HG03565 (cell line): ENCODE measurements around the gene TEC.
"Not testable (repeated sequence)": the region's sequence is repeated elsewhere in the genome, so short reads cannot be mapped to it uniquely, and the experiment has no call there.

Source experiments
- ATAC-seq: cut with Tn5 transposase; IDR thresholded peaks from one replicate; pipeline ENCODE4 v1.9.1; 2021; ENCODE audit warnings: mild to moderate bottlenecking, moderate library complexity; ENCODE audit not compliant: unreplicated experiment

The TEC gene

DNA sequence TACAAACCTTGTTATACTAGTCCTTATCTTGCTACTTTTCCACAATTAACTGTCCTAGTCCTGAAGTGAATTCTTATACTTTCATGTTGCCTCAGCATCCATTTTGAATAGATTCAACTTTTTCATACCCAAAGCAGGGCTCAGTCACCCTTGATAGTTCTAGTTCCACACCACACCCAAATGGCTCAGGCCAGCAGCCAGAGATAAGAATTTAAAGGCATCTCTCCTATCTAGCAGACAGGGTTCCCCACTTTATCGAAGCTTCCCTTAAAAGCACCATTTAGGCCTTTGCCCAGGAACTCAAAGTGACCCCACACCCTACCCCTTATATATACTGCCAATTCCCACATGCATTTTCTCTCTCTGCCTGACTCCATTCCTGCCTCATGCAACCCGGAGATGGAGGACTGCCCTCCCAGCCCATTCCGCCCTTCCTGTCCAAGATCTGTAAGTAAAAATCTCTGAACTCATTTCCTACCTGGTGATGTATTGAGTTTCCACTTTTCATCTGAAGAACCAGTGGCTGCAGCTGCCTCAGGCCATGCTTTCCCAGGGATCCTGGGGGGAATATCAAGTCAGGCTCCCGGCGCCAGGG is 71.9 kb downstream of the TEC start:
- ATAC-seq: no peak

DNA sequence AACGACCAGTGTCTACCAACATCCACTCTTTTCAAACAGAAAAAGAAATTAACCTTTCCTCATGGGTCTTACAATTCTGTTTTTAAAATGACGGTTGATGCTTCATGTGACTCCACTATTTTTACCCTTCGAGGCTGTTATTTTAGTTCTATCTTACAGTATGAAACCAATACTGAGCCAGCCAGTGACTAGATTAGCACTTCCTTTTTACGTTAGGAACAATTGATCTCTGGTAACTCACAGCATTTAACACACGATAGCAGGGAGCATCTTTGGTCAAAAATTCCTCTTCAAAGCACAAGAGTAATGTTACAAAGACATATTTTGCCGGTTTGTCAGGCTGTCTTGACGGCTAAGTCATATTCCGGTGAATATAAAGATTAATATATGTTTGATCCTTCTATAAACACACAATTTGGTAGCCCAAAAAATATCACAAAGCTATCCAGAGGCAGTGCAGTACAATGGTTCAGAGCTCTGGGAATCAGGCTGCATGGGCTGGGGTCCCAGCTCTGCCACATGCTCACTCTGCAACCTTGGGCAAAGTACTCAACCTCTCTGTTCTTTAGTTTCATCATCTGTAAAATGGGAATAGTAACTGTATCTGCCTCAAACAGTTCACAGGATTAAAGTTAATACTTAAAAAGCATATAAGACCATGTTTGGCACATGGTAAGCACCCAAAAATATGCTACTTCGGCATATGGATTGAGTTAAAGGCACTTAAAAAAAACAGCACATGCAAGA is 72.7 kb downstream of the TEC start:
- peak; percentile 64 for ATAC-seq

DNA sequence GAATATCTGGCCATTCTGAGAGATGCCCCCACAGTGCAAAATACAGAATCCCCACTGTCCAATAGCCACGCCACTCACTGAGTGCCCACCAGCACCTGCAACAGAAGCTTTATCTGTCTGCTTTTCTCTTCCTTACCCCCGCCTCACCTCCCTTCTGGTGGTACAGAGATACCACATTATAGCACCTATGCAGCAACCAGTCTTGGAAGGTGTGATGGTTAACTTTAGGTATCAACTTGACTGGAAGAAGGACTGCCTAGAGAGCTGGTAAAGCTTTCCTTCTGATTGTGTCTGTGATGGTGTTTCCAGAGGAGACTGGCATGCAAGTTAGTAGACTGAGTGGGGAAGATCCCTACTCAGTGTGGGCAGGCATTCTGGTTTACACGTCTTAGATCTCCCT is 73.8 kb downstream of the TEC start:
- ATAC-seq: no peak

DNA sequence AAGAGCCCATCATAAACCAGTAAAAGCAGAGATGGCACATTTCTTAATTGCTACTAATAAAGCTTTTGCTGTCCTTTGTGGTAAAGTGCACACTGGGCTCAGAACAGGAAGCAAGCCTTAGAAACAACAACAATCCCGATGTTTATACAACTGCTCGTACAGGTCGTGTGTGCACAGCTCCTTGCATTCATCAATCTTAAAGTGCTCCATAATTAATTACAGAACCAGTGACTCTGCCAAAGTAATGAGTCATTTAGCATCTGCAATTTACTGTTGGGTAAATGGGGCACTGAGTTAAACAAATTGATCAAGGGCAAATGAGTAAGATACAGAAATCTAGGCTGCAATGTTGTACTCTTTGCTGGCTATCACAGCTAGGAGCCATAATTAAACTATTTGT is 74.3 kb downstream of the TEC start:
- ATAC-seq: no peak

DNA sequence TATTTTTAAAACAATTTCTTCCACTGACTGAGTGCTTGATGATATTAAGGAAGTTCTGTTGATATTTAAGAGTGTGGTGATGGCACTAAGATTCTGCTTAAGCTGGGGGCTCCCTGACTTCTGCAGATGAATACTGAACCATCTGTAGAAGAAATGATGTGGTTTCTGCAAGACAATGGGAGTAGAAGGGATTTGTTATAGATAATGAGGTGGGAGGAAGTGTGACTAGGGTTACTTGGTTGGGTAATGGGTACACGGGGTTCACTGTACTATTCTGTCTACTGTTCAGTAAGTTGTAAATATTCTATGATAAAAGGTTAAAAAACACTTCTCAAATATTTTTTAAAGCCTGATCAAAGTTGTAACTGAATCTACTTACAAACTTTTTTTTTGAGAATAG is 74.7 kb downstream of the TEC start:
- ATAC-seq: no peak

DNA sequence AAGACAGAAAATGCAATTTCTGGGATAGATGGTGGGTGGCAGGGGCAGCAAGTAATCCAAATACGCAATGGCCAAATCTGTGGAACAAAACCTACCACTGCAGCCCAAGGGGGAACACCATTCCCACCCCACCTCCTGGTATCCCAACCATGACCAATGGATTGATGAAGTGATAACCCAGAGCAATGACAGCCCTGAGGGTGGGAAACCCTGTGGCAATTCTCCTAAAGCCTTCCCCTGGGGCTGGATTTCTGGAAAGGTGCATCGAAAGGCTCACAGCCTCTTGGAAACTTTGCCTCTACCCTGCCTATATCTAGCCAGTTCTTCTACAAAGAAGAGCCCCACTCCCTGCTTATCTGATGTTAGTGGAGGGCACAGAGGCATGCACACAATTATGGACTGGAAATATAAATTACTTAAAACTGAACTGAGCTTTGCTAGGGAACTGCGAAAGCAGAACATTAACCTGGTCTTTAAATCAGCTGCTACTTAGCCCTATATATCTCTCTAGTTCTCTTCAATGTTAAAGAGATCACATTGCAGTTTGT is 75.6 kb downstream of the TEC start:
- ATAC-seq: no peak

DNA sequence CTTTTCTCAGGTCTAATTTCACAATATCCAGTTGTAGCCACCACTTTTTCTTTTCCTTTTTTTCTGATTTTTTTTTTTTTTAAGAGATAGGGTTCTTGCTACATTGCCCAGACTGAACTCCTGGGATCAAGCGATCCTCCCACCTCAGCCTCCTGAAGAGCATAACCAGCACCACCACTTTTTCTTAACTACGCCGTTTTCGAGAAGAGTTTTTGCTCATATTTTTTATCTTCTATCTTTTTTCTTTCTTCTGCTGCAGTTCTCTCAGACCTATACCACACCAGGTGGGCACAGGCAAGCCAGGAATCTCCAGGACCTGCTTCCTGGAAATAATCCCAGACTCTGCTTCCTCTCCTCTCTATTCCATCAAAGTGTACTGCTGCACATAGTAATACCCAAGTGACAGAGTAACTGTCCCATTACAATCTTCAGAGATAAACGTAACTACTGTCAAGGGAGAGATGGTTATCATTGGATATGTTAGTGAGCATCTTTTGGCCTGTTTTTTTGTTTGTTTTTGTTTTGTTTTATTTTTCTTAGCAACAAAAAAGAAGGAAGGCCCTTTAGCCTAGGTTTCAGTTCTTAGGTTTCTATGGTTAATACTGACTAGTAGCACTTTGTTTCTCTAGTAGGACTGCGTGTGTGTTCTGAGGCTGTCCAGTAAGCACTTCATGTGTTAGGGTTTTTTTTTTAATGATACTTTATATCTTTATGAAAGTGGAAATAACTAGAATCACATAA is 76.4 kb downstream of the TEC start:
- no peak for ATAC-seq

DNA sequence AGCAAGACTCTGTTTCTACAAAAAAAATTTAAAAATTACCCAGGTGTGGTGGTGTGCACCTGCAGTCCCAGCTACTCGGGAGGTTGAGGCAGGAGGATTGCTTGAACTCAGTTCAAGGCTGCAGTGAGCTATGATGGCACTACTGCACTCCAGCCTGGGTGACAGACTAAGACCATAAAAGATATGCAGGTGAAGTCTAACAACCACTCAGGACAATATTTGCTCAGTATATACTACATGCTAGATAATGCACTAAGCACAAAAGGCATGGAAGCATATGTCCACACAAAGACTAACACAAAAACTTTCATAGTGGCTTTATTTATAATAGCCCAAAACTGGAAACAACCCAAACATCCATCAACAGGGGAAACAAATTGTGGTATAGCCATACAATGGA is 77.9 kb downstream of the TEC start:
- ATAC-seq: no peak

DNA sequence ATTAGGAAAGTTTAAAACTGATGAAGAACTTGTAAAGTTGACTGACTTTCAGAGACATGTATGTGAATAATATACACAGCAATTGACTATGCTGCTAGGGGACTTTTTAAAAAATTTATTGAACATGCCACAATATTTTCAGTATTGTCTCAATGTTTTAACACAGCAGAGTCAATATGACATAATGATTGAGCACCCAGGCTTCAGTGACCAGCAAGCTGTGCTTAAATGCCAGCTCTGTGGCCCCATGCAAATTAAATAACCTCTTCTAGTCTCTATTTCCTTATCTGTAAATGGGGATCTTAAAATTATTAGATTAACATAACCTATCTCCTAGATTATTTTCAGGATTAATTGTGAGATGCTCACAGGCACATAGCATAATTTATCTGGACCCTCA is 78.8 kb downstream of the TEC start:
- peak; percentile 43 for ATAC-seq

DNA sequence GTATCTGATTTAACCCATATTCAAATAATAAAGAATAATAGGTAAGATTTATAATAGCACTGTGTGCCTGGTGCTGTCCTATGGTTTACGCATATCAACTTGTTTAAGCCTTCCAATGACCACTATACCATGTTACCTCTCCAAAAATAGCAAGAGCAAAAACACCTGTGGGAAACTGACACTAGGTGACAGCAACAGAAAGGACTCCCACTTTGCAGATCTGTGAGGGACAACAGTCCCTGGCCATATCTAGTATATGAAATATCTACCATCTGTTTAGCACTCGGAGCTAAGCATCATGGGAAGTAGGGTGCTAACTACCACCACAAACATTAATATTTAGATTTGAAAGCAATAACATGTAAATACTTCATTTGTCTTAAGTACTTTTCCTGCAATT is 79.9 kb downstream of the TEC start:
- no peak for ATAC-seq

DNA sequence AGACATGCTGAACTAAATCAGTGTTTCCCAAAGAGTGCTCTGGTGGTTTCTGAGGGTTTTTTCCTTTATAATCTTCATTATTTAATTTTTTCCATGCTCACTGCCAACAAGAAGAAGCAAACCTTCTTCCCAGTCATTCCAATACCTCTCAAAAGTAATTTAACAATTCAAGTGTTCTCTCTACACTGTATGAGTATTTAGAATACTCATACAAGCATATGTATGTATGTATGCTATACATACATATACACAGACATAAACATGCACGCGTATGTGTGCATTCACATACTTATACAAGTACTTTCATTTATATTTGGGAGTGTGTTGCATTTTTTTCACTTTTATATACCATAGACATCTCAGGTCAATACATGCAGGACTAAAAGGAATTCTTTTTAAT is 81.2 kb downstream of the TEC start:
- no peak for ATAC-seq

DNA sequence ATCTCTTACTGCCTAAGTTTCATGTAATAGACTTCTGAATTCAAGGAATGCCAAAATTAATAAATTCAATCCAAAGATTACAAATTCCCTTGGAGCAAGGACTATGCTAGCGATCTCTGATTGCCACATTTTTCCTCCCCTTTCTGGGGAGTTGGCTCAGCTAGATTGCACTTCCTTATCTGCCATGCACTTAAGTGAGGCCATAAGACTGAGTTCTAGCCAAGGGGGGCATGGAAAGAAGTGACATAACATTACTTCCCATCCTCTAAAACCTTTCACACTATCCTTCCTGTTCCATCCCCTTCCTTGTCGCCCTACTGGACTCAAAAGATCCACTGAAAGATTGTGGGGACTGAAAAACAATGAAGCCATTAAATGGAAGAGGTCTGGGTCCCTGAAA is 81.8 kb downstream of the TEC start:
- ATAC-seq: no peak

DNA sequence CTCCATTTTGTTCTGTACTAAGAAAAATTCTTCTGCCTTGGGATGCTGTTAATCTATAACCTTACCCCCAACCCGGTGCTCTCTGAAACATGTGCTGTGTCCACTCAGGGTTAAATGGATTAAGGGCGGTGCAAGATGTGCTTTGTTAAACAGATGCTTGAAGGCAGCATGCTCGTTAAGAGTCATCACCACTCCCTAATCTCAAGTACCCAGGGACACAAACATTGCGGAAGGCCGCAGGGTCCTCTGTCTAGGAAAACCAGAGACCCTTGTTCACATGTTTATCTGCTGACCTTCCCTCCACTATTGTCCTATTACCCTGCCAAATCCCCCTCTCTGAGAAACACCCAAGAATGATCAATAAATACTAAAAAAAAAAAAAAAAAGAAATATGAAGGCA is 82.6 kb downstream of the TEC start:
- not testable (repeated sequence) for ATAC-seq

DNA sequence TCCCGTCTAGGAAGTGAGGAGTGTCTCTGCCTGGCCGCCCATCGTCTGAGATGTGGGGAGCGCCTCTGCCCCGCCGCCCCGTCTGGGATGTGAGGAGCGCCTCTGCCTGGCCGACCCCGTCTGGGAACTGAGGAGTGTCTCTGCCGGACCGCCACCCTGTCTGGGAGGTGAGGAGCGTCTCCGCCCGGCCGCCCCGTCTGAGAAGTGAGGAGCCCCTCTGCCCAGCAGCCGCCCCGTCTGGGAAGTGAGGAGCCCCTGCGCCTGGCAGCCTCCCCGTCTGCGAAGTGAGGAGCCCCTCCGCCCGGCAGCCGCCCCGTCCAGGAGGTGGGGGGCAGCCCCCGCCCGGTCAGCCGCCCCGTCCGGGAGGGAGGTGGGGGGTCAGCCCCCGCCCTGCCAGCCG is 83.2 kb downstream of the TEC start:
- ATAC-seq: not testable (repeated sequence)

DNA sequence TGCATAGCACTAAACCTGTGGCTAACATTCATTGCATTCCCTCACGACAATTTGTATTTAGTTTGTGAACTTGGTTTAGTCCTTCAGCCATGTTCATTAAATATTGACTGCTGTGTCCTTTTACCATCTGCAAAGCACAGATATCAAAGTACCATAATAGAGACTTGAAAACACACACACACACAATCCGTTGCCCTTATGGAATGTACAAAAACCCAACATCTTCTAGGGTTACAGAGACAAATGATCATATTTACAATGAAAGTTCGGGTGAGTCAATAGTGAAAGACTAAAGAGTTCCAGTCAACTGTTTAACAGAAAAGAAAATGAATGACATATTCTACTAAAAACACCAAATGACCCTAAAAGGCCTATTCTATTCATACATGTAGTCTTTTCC is 84.8 kb downstream of the TEC start:
- ATAC-seq: no peak

DNA sequence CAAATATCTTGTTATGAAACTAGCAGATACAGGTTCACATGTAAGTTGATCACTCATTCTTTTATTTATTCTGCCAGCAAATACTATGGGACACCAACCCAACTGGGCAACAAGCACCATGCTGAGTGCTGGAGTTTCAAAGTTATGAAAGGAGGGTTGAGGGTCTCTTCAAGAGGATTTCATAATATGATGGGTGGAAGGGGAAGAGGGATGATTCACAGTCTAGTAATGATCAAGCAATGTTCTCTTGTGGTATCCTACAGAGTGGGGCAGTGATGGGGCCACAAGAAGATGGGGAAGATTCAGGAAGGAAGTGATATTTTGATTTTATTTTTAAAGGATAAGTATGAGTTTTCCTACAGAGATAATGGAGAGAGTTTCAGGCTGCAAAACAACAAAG is 89.4 kb downstream of the TEC start:
- no peak for ATAC-seq

DNA sequence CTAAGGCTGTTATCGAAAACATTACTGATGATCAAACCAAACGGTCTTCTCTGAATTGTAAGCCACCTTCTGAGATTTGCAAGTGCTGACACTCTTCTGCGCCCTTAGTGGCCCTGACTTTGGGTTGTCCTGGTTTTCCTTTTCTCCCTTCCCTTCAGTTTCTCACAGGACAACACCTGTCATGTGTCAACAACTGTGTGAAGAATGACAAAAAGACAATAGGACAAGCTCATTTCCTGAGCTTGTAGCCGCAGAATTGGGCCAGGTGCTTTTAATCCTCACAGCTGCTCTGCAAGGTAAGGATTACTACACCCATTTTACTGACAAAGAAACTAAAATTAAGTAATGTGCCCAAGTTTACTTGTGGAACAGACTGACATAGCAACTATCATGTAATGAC is 90.7 kb downstream of the TEC start:
- ATAC-seq: no peak

DNA sequence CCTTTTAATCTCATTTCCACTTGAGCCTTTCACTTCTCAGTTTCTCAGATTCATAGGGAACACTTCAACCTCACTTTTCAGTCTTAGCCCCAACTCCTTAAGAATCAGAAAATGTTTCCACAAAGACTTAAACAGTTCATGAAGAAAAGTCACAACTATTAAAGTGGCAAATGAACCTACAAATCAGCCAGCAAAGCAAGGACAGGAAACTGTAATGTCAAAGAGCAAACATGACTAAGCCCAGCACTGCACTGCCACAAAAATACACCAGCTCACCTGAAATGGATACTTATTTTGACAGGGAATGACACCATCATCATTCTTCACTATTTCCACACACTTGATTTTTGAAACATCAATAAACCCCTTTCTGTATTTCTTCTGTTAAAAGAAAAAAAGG is 93.8 kb downstream of the TEC start:
- ATAC-seq: no peak

DNA sequence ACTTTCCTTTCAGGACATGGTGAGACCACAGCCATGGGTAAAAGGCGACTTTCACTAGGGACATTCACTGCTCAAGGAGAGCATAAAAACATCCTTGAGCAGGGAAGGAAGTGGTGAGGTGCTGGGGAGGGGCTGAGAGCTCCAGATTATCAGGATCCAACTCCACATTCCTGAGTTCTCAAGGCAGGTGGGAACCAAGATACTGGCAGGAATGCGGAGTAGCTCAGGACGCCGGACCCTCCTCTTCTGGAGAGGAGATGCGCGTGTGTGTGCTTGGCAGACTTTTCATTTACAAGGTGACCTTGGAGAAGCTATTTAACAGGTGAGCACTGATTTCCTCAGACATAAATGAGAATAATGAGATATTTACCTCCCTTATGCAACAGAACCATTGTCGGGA is 94.3 kb downstream of the TEC start:
- no peak for ATAC-seq

DNA sequence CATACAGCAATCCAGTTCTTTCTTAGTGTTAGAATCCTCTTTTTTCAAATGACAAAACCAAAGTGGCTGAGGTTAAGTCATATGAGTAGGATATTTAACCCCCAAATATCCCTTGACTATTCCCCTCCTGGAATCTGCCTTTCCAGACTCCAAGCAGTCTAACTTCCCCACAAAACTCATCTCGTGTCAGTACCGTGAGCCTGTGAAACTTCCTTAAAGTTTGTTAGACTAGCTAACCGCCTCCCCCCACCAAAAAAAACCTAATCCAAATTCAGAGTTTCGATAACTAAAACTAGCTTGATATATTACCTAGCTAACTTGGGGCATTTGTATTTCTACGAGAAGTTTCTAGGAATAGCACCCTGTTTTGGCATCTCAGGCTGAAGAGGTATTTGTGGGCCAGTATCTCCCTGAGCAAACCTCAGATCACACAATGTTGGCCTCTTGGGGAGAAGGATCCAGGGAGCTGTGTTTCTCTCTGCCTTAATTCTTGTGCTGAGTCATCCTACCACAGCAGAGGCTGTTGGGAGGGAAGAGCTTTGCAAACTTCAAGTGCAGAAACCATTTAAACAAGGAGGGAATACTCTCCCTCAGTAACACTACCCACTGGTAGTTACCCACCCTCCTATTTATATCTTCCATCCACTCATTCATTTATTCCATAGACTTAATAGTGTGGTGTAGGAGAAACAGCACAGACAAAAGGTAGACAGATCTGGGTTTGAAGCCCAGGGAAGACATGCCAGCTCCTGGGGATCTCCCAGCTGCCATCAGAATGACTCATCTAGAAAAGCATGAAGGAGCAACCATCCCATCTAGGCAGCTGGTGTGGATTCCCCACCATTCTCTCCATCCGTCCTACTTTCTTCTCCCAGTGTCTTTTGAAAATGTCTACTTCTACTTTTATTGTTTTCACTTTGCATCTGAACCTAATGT is 96.3 kb downstream of the TEC start:
- ATAC-seq: peak; percentile 57

DNA sequence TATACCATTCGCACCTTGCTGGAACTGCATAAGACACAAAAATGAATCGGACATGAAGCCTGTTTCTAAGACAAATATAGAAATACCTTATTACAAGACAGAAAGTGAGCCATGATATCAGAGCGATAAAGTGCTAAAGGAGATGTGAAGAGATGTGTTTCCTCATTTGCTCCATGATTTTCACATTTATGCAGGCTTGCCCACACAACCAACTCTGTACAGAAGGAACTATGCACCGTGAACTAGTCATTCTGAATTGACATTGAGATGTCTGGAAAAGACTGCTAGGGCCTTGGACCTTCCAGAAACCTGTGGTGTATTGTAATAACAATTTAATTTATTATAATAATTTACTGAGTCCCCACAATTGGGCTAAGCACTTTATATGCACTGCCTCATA is 97.0 kb downstream of the TEC start:
- no peak for ATAC-seq
